Measurements from ENCODE around the gene TEX54. TPM values are rescaled to one million over a fixed set of nuclear protein-coding genes. Genes with fewer than 3 reads are reported as not detected.

Gene TEX54
- total and polyA plus RNA-seq, 2 experiments from 2014 or later = 1.8 TPM; not detected in 1

GRCh38 chr11:62855571-62856332 is 23.1 kb upstream of the TEX54 start:
- WGBS (ENCODE audit: low lambda C conversion rate, missing lambda C conversion rate) = under 1% methylated on average over 54 of the region's 54 CpGs

GRCh38 chr11:62854825-62855570 is 22.4 kb upstream of the TEX54 start:
- H3K4me2 ChIP-seq = peak overlapping the region; percentile 82
- no peaks in the 10 kb centered on the region for H3K9me3 ChIP-seq (ENCODE audit: low read depth)
- peaks cover 43% of the 10 kb centered on the region for H3K4me1 ChIP-seq (ENCODE audit: insufficient read depth)
- H3K4me3 ChIP-seq = peak overlapping the region; percentile 67
- H3K27me3 ChIP-seq = no peaks in the 10 kb centered on the region
- no peaks in the 10 kb centered on the region for H3K9me2 ChIP-seq (replicated peaks; ENCODE audit: insufficient read depth)
- H2AFZ ChIP-seq = no peak overlapping the region
- peaks cover 49% of the 10 kb centered on the region for H3K79me2 ChIP-seq
- H3K27ac ChIP-seq = peak overlapping the region; percentile 26
- WGBS (ENCODE audit: low lambda C conversion rate, missing lambda C conversion rate) = under 1% methylated on average over 15 of the region's 15 CpGs
- DNase-seq (ENCODE audit: low spot score) = no peak
- H4K20me1 ChIP-seq (ENCODE audit: insufficient read depth, poor library complexity, severe bottlenecking) = peaks cover 28% of the 10 kb centered on the region
- TF ChIP-seq CTCF (IDR thresholded peaks at IDR 0.05; ENCODE audit: poor library complexity) = no peak
- no peak for TF ChIP-seq EZH2 (IDR thresholded peaks at IDR 0.05; ENCODE audit: borderline replicate concordance)
- TF ChIP-seq EZH2phosphoT487 (IDR thresholded peaks at IDR 0.05; ENCODE audit: low read depth, severe bottlenecking, unreplicated experiment) = no peak
- peaks cover 11% of the 10 kb centered on the region for H3K36me3 ChIP-seq (replicated peaks; ENCODE audit: insufficient read depth, low read depth)

More at GRCh38 chr11:62855571-62856332, 23.1 kb upstream of the TEX54 start:
- Histone ChIP-seq H3K4me3 (peak overlapping the region; percentile 67), H2AFZ (peak overlapping the region; percentile 84), H3K27me3 (no peaks in the 10 kb centered on the region), H3K4me1 (ENCODE audit: insufficient read depth) (peaks cover 48% of the 10 kb centered on the region), H3K4me2 (peak overlapping the region; percentile 89), H4K20me1 (ENCODE audit: insufficient read depth, poor library complexity, severe bottlenecking) (peaks cover 28% of the 10 kb centered on the region), H3K9me3 (ENCODE audit: low read depth) (no peaks in the 10 kb centered on the region), H3K27ac (peak overlapping the region; percentile 80), H3K79me2 (peaks cover 49% of the 10 kb centered on the region), H3K9me2 (replicated peaks; ENCODE audit: insufficient read depth) (no peaks in the 10 kb centered on the region), H3K36me3 (replicated peaks; ENCODE audit: insufficient read depth, low read depth) (peaks cover 11% of the 10 kb centered on the region)
- TF ChIP-seq EZH2 (IDR thresholded peaks at IDR 0.05; ENCODE audit: borderline replicate concordance) (no peak), EZH2phosphoT487 (IDR thresholded peaks at IDR 0.05; ENCODE audit: low read depth, severe bottlenecking, unreplicated experiment) (no peak), CTCF (IDR thresholded peaks at IDR 0.05; ENCODE audit: poor library complexity) (no peak)
- peak; percentile 99 for DNase-seq (ENCODE audit: low spot score)

- H3K27ac ChIP-seq = no peak overlapping the region
- WGBS (ENCODE audit: low lambda C conversion rate, missing lambda C conversion rate) = 7% methylated on average over 8 of the region's 8 CpGs
- peaks cover 28% of the 10 kb centered on the region for H4K20me1 ChIP-seq (ENCODE audit: insufficient read depth, poor library complexity, severe bottlenecking)
- H3K4me1 ChIP-seq (ENCODE audit: insufficient read depth) = peaks cover 35% of the 10 kb centered on the region
- H3K4me2 ChIP-seq = peak overlapping the region; percentile 82
- H3K27me3 ChIP-seq = no peaks in the 10 kb centered on the region
- peak overlapping the region; percentile 67 for H3K4me3 ChIP-seq
- peaks cover 45% of the 10 kb centered on the region for H3K79me2 ChIP-seq
- no peaks in the 10 kb centered on the region for H3K9me3 ChIP-seq (ENCODE audit: low read depth)
- no peaks in the 10 kb centered on the region for H3K9me2 ChIP-seq (replicated peaks; ENCODE audit: insufficient read depth)
- H2AFZ ChIP-seq = no peak overlapping the region
- peaks cover 11% of the 10 kb centered on the region for H3K36me3 ChIP-seq (replicated peaks; ENCODE audit: insufficient read depth, low read depth)
- TF ChIP-seq EZH2 (IDR thresholded peaks at IDR 0.05; ENCODE audit: borderline replicate concordance) = no peak
- no peak for TF ChIP-seq CTCF (IDR thresholded peaks at IDR 0.05; ENCODE audit: poor library complexity)
- TF ChIP-seq EZH2phosphoT487 (IDR thresholded peaks at IDR 0.05; ENCODE audit: low read depth, severe bottlenecking, unreplicated experiment) = no peak
- DNase-seq (ENCODE audit: low spot score) = no peak
These were observed 21.6 kb upstream of the TEX54 start for GRCh38 chr11:62854013-62854824.
